Neuron (in vitro differentiated cells): ENCODE measurements around the gene FRY.
A peak's percentile ranks its signal among the peaks of the same experiment; 100 is the strongest.
"Not testable (repeated sequence)": the region's sequence is repeated elsewhere in the genome, so short reads cannot be mapped to it uniquely, and the experiment has no call there.

Source experiments
- H2AFZ ChIP-seq: one replicate; pipeline ENCODE4 v1.6.1; 2013; ENCODE audit warnings: low read depth, mild to moderate bottlenecking, inconsistent platforms, low read length, moderate library complexity
- H3K27me3 ChIP-seq: one replicate; pipeline ENCODE4 v1.6.1; 2013; ENCODE audit warnings: low read length; ENCODE audit not compliant: insufficient read depth
- H3K36me3 ChIP-seq: one replicate; pipeline ENCODE4 v1.6.1; 2013; ENCODE audit warnings: low read length; ENCODE audit not compliant: insufficient read depth
- H3K4me1 ChIP-seq: one replicate; pipeline ENCODE4 v1.6.1; 2013; ENCODE audit warnings: low read length; ENCODE audit not compliant: insufficient read depth
- H3K4me3 ChIP-seq: 2 replicates; pipeline ENCODE4 v1.5.1; 2013; ENCODE audit warnings: mild to moderate bottlenecking, low read length, moderate library complexity
- H3K9me3 ChIP-seq: one replicate; pipeline ENCODE4 v1.6.1; 2013; ENCODE audit warnings: low read length

FRY gene

GRCh38 chr13:32031025-32031814, at the start of gene FRY:
FRY (plus strand) TSS chr13:32031774; CDS start chr13:32031796, 22 bp downstream.
- H3K27me3 ChIP-seq, result no peaks in the 10 kb centered on the region
- H3K4me1 ChIP-seq, result peaks cover 37% of the 10 kb centered on the region
- H3K36me3 ChIP-seq, result no peaks in the 10 kb centered on the region

GRCh38 chr13:31982124-31982523, 49.5 kb upstream of the FRY start:
- H3K27me3 ChIP-seq, result no peaks in the 10 kb centered on the region
- no peaks in the 10 kb centered on the region for H3K9me3 ChIP-seq
- no peak overlapping the region for H2AFZ ChIP-seq
- H3K36me3 ChIP-seq, result no peaks in the 10 kb centered on the region
- no peak overlapping the region for H3K4me3 ChIP-seq
- H3K4me1 ChIP-seq, result no peaks in the 10 kb centered on the region

More at GRCh38 chr13:32031025-32031814, at the start of gene FRY:
- peak within 1 kb of the TSS; percentile 78 for H2AFZ ChIP-seq
- no peaks in the 10 kb centered on the region for H3K9me3 ChIP-seq
- peak within 1 kb of the TSS; percentile 79 for H3K4me3 ChIP-seq

DNA sequence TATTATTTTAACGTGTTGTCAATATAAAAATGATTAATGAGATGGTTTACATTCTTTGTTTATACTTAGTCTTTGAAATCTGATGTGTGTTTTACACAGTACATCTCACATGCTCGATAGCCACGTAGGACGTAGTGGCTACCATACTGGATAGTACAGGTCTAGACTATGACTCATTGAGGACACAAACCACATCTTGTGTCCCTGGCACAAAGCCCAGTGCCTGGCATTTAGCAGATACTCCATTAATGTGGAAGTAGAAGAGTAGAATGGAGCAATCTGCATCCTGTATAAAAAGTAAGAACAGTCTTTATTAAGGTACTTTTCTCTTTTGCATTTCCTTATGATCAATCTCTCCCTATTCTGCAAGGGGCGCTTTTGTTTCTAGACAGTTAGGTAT, 49.0 kb upstream of the FRY start:
- no peak overlapping the region for H2AFZ ChIP-seq
- H3K27me3 ChIP-seq, result no peaks in the 10 kb centered on the region
- H3K9me3 ChIP-seq, result no peaks in the 10 kb centered on the region
- no peaks in the 10 kb centered on the region for H3K36me3 ChIP-seq
- no peaks in the 10 kb centered on the region for H3K4me1 ChIP-seq
- H3K4me3 ChIP-seq, result no peak overlapping the region

DNA sequence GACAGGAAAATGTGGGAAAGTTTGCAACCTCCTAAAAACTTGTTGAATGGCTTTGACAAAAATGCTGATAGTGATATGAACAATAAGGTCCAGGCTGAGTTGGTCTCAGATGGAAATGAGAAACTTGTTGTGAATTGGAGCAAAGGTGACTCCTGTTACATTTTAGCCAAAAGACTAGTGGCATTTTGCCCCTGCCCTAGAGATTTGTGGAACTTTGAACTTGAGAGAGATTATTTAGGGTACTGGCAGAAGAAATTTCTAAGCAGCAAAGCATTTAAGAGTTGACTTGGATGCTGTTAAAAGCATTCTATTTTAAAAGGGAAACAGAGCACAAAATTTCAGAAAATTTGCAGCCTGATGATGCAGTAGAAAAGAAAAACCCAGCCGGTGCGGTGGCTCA, 47.9 kb upstream of the FRY start:
- not testable (repeated sequence) for H3K27me3 ChIP-seq, H3K9me3 ChIP-seq, H3K4me3 ChIP-seq, H2AFZ ChIP-seq, H3K4me1 ChIP-seq, H3K36me3 ChIP-seq

- not testable (repeated sequence) for H2AFZ ChIP-seq, H3K9me3 ChIP-seq, H3K4me1 ChIP-seq, H3K27me3 ChIP-seq, H3K4me3 ChIP-seq, H3K36me3 ChIP-seq
These were observed 47.2 kb upstream of the FRY start for GRCh38 chr13:31984388-31984787.

GRCh38 chr13:31986676-31987470, 44.7 kb upstream of the FRY start:
- H3K36me3 ChIP-seq, result no peaks in the 10 kb centered on the region
- H3K27me3 ChIP-seq, result no peaks in the 10 kb centered on the region
- H3K4me1 ChIP-seq, result no peaks in the 10 kb centered on the region
- H3K9me3 ChIP-seq, result peaks cover 2% of the 10 kb centered on the region
- H2AFZ ChIP-seq, result no peak overlapping the region
- H3K4me3 ChIP-seq, result no peak overlapping the region

- H3K27me3 ChIP-seq, result no peaks in the 10 kb centered on the region
- no peak overlapping the region for H3K4me3 ChIP-seq
- no peaks in the 10 kb centered on the region for H3K4me1 ChIP-seq
- H3K9me3 ChIP-seq, result peaks cover 2% of the 10 kb centered on the region
- H2AFZ ChIP-seq, result no peak overlapping the region
- H3K36me3 ChIP-seq, result no peaks in the 10 kb centered on the region
These were observed 43.9 kb upstream of the FRY start for GRCh38 chr13:31987535-31988170.

DNA sequence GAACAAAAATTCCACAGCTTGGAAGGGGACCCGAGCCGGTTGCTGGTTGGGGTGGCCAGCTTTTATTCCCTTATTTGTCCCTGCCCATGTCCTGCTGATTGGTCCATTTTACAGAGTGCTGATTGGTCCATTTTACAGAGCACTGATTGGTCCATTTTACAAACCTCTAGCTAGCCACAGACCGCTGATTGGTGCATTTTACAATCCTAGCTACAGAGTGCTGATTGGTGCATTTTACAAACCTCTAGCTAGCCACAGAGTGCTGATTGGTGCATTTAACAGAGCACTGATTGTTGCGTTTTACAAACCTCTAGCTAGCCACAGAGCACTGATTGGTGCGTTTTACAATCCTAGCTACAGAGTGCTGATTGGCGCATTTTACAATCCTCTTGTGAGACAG, 37.2 kb upstream of the FRY start:
- not testable (repeated sequence) for H3K9me3 ChIP-seq, H3K4me3 ChIP-seq, H3K36me3 ChIP-seq, H3K4me1 ChIP-seq, H3K27me3 ChIP-seq, H2AFZ ChIP-seq

DNA sequence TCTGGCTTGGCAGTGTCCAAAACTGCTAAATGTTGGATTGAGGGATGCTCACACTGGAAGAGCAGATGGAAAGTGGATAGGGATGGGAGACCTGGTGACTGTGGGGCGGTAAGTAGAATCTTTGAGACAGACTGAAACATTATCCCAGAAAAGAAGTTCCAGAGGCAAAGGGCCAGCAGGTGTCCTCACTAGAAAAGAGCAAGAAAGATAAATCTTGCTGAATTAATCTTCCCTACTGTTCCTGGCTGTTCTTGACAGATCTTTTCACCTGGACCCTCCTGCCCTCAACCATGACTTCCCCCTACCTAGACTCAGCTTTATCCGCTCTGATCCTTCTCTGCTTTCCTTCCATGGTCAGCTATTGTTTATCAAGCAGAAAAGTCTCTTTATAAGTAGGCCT, 35.0 kb upstream of the FRY start:
- Histone ChIP-seq H3K27me3 (no peaks in the 10 kb centered on the region), H3K4me3 (no peak overlapping the region), H2AFZ (no peak overlapping the region), H3K9me3 (no peaks in the 10 kb centered on the region), H3K36me3 (no peaks in the 10 kb centered on the region), H3K4me1 (no peaks in the 10 kb centered on the region)

DNA sequence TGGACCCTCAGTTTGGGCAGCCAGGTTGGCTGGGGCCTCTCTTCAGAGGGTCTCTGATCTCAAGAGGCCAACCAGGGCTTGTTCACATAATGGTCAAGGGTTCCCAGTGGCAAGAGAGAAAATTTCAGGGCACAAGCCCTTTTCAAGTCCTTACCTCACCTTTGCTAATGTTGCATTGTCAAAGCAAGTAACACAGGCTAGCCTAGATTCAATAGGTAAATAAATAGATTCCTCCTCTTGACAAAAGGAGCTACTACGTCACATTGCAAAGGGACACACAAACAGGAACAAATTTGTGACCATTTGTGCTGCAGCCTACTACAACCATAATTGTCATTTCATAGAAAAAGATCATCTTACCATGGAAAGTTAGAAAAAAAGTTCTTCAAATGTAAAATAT, 33.9 kb upstream of the FRY start:
- Histone ChIP-seq H2AFZ (no peak overlapping the region), H3K4me1 (no peaks in the 10 kb centered on the region), H3K9me3 (no peaks in the 10 kb centered on the region), H3K27me3 (no peaks in the 10 kb centered on the region), H3K4me3 (no peak overlapping the region), H3K36me3 (no peaks in the 10 kb centered on the region)

GRCh38 chr13:31998131-31998530, 33.4 kb upstream of the FRY start:
- H3K36me3 ChIP-seq, result no peaks in the 10 kb centered on the region
- no peak overlapping the region for H2AFZ ChIP-seq
- no peaks in the 10 kb centered on the region for H3K27me3 ChIP-seq
- H3K4me3 ChIP-seq, result no peak overlapping the region
- H3K4me1 ChIP-seq, result no peaks in the 10 kb centered on the region
- no peaks in the 10 kb centered on the region for H3K9me3 ChIP-seq

DNA sequence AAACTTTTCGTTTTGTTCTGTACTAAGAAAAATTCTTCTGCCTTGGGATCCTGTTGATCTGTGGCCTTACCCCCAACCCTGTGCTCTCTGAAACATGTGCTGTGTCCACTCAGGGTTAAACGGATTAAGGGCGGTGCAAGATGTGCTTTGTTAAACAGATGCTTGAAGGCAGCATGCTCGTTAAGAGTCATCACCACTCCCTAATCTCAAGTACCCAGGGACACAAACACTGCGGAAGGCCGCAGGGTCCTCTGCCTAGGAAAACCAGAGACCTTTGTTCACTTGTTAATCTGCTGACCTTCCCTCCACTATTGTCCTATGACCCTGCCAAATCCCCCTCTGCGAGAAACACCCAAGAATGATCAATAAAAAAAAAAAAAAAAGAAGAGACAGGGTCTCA, 30.8 kb upstream of the FRY start:
- H3K36me3 ChIP-seq, H3K4me1 ChIP-seq, H3K9me3 ChIP-seq, H2AFZ ChIP-seq, H3K4me3 ChIP-seq, H3K27me3 ChIP-seq: not testable (repeated sequence)

- Histone ChIP-seq H3K4me3 (no peak overlapping the region), H3K4me1 (no peaks in the 10 kb centered on the region), H3K9me3 (no peaks in the 10 kb centered on the region), H3K36me3 (no peaks in the 10 kb centered on the region), H2AFZ (no peak overlapping the region), H3K27me3 (no peaks in the 10 kb centered on the region)
These were observed 30.3 kb upstream of the FRY start for GRCh38 chr13:32001154-32001768.
